Retinal pigment epithelial cell (primary cell): Measurements from ENCODE around the gene CAST.

Experiments
- DNase-seq: peaks from one replicate; pipeline ENCODE4 v3.0.0-alpha.2; 2010; ENCODE audit warnings: low read depth
- H3K4me3 ChIP-seq: 2 replicates; pipeline ENCODE4 v1.5.1; 2011; ENCODE audit warnings: mild to moderate bottlenecking, low read length, control low read depth, moderate library complexity
- CTCF ChIP-seq: conservative IDR thresholded peaks from 2 replicates; pipeline ENCODE4 v1.5.1; 2011; ENCODE audit warnings: low read depth, low read length, control low read depth, inconsistent platforms

The CAST gene

GRCh38 chr5:96751203-96752169, 89.3 kb downstream of the CAST start:
- no peak overlapping the region for H3K4me3 ChIP-seq
- no peak for TF ChIP-seq CTCF
- no peak for DNase-seq

GRCh38 chr5:96752341-96753016, 90.3 kb downstream of the CAST start:
- no peak overlapping the region for H3K4me3 ChIP-seq
- DNase-seq: peak; percentile 14
- TF ChIP-seq CTCF: peak; percentile 69

- TF ChIP-seq CTCF: no peak
- DNase-seq: no peak
- no peak overlapping the region for H3K4me3 ChIP-seq
Observed at GRCh38 chr5:96753017-96753397, 90.8 kb downstream of the CAST start.

GRCh38 chr5:96753848-96754247, 91.7 kb downstream of the CAST start:
- no peak overlapping the region for H3K4me3 ChIP-seq
- TF ChIP-seq CTCF: no peak
- DNase-seq: no peak

- H3K4me3 ChIP-seq: no peak overlapping the region
- no peak for TF ChIP-seq CTCF
- DNase-seq: no peak
Observed at GRCh38 chr5:96755851-96756250, 93.7 kb downstream of the CAST start.

- no peak for TF ChIP-seq CTCF
Observed at GRCh38 chr5:96756985-96757384, 94.8 kb downstream of the CAST start.

More at GRCh38 chr5:96756985-96757384, 94.8 kb downstream of the CAST start:
- H3K4me3 ChIP-seq: no peak overlapping the region
- DNase-seq: peak; percentile 47
